Hepatocyte (in vitro differentiated cells): Measurements from ENCODE around the gene EIF3K. TPM values are rescaled to one million over a fixed set of nuclear protein-coding genes. Genes with fewer than 3 reads are reported as not detected.

ENCODE experiments used
- DNase-seq: peaks from one replicate; pipeline ENCODE4 v3.0.0-alpha.2; 2016; ENCODE audit warnings: low spot score
- H2AFZ ChIP-seq: fragments of 200-600 bp; sonication (generic); 2 replicates; pipeline ENCODE4 v1.6.0; 2016; ENCODE audit warnings: antibody characterized with exemption, mild to moderate bottlenecking
- H3K27ac ChIP-seq: fragments of 200-600 bp; sonication (generic); 2 replicates; pipeline ENCODE4 v1.5.1; 2016; ENCODE audit warnings: mild to moderate bottlenecking
- H3K27me3 ChIP-seq: fragments of 200-600 bp; sonication (generic); 2 replicates; pipeline ENCODE4 v1.6.1; 2016
- H3K36me3 ChIP-seq: fragments of 200-600 bp; sonication (generic); replicated peaks from 2 replicates; pipeline ENCODE4 v1.5.1; 2016; ENCODE audit warnings: low read depth; ENCODE audit not compliant: insufficient read depth
- H3K4me1 ChIP-seq: fragments of 200-600 bp; sonication (generic); 2 replicates; pipeline ENCODE4 v1.5.1; 2016; ENCODE audit warnings: mild to moderate bottlenecking, moderate library complexity; ENCODE audit not compliant: insufficient read depth
- H3K4me2 ChIP-seq: fragments of 200-600 bp; sonication (generic); 2 replicates; pipeline ENCODE4 v1.6.0; 2016
- H3K4me3 ChIP-seq: fragments of 200-600 bp; sonication (generic); 2 replicates; pipeline ENCODE4 v1.5.1; 2016; ENCODE audit warnings: mild to moderate bottlenecking
- H3K79me2 ChIP-seq: fragments of 200-600 bp; sonication (generic); 2 replicates; pipeline ENCODE4 v1.6.0; 2017; ENCODE audit warnings: mild to moderate bottlenecking
- H3K9me2 ChIP-seq: fragments of 200-600 bp; sonication (generic); replicated peaks from 2 replicates; pipeline ENCODE4 v1.6.0; 2017; ENCODE audit warnings: mild to moderate bottlenecking; ENCODE audit not compliant: insufficient read depth
- H3K9me3 ChIP-seq: fragments of 200-600 bp; sonication (generic); 2 replicates; pipeline ENCODE4 v1.5.1; 2016; ENCODE audit warnings: low read depth, mild to moderate bottlenecking
- H4K20me1 ChIP-seq: fragments of 200-600 bp; sonication (generic); 2 replicates; pipeline ENCODE4 v1.6.0; 2016; ENCODE audit warnings: mild to moderate bottlenecking; ENCODE audit not compliant: insufficient read depth, poor library complexity, severe bottlenecking
- EZH2 ChIP-seq: fragments of 200-600 bp; sonication (generic); IDR thresholded peaks from 2 replicates; pipeline ENCODE4 v1.6.1; 2016; ENCODE audit warnings: antibody characterized with exemption, mild to moderate bottlenecking, borderline replicate concordance
- EZH2phosphoT487 ChIP-seq: fragments of 200-600 bp; sonication (generic); IDR thresholded peaks from one replicate; pipeline ENCODE4 v1.6.1; 2018; ENCODE audit warnings: antibody characterized with exemption, mild to moderate bottlenecking, low read depth, moderate library complexity; ENCODE audit not compliant: unreplicated experiment, severe bottlenecking
- WGBS: methylation state at CpG from one replicate; pipeline ENCODE4 v1.1.6; 2016; ENCODE audit warnings: low lambda C conversion rate; ENCODE audit errors: missing lambda C conversion rate; 5-methylcytosine and 5-hydroxymethylcytosine counted together
- polyA plus RNA-seq: library from polyadenylated mRNA; unstranded; fragments of >200 nt; fragmentation: Nextera tagmentation; extraction: Ambion mirVana; gene quantifications from 2 replicates; pipeline ENCODE4 v1.2.1, GENCODE V29; 2016
- total RNA-seq: library from RNA; depleted of rRNA; stranded (reverse); fragments of >200 nt; gene quantifications from 2 replicates; pipeline ENCODE4 v1.2.3, GENCODE V29; 2014
- TF ChIP-seq, protein P1 (sequence below): fragments of 200-600 bp; sonication (generic); IDR thresholded peaks from 2 replicates; pipeline ENCODE4 v1.5.1; 2016; ENCODE audit warnings: antibody characterized with exemption, mild to moderate bottlenecking; ENCODE audit not compliant: poor library complexity

The EIF3K gene
- total and polyA plus RNA-seq, 2 experiments from 2014 or later = 171 to 354 TPM

DNA sequence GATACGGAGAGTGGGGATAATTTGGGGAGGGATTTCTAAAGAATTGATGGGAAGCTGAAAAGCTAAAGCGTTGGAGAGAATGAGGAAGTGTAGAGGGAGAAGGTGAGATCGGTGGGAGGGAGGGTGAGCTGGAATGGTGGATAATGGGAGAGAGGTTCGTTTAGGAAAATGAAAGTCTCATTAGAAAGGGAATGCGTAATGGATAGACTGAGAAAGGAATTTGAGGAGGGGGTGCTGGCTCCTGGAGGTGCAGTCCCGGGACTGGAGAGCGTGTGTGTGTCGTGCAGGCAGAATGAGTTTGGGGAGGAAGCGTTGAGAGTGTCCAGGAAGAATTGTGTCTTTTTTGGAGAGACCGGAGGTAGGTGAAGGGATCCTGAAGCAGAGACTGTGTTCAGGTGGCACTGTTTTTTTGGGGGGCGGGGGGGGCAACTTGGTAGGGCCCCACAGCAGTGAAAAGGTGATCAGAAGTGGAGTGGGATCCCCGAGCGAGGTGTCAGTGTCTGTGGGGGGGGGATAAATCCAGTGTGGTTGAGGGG, 29.8 kb downstream of the EIF3K start:
- peaks cover 28% of the 10 kb centered on the region for H4K20me1 ChIP-seq
- H2AFZ ChIP-seq = no peak overlapping the region
- peaks cover 58% of the 10 kb centered on the region for H3K79me2 ChIP-seq
- H3K4me1 ChIP-seq = peaks cover 30% of the 10 kb centered on the region
- no peaks in the 10 kb centered on the region for H3K9me3 ChIP-seq
- TF ChIP-seq, protein P1, sequence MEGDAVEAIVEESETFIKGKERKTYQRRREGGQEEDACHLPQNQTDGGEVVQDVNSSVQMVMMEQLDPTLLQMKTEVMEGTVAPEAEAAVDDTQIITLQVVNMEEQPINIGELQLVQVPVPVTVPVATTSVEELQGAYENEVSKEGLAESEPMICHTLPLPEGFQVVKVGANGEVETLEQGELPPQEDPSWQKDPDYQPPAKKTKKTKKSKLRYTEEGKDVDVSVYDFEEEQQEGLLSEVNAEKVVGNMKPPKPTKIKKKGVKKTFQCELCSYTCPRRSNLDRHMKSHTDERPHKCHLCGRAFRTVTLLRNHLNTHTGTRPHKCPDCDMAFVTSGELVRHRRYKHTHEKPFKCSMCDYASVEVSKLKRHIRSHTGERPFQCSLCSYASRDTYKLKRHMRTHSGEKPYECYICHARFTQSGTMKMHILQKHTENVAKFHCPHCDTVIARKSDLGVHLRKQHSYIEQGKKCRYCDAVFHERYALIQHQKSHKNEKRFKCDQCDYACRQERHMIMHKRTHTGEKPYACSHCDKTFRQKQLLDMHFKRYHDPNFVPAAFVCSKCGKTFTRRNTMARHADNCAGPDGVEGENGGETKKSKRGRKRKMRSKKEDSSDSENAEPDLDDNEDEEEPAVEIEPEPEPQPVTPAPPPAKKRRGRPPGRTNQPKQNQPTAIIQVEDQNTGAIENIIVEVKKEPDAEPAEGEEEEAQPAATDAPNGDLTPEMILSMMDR = no peak
- TF ChIP-seq EZH2 = no peak
- TF ChIP-seq EZH2phosphoT487 = no peak
- no peaks in the 10 kb centered on the region for H3K27me3 ChIP-seq
- under 1% methylated on average over 10 of the region's 13 CpGs for WGBS
- peak overlapping the region; percentile 88 for H3K4me2 ChIP-seq
- H3K27ac ChIP-seq = peak overlapping the region; percentile 85
- H3K9me2 ChIP-seq = no peaks in the 10 kb centered on the region
- H3K4me3 ChIP-seq = peak overlapping the region; percentile 91
- no peaks in the 10 kb centered on the region for H3K36me3 ChIP-seq
- peak; percentile 16 for DNase-seq

DNA sequence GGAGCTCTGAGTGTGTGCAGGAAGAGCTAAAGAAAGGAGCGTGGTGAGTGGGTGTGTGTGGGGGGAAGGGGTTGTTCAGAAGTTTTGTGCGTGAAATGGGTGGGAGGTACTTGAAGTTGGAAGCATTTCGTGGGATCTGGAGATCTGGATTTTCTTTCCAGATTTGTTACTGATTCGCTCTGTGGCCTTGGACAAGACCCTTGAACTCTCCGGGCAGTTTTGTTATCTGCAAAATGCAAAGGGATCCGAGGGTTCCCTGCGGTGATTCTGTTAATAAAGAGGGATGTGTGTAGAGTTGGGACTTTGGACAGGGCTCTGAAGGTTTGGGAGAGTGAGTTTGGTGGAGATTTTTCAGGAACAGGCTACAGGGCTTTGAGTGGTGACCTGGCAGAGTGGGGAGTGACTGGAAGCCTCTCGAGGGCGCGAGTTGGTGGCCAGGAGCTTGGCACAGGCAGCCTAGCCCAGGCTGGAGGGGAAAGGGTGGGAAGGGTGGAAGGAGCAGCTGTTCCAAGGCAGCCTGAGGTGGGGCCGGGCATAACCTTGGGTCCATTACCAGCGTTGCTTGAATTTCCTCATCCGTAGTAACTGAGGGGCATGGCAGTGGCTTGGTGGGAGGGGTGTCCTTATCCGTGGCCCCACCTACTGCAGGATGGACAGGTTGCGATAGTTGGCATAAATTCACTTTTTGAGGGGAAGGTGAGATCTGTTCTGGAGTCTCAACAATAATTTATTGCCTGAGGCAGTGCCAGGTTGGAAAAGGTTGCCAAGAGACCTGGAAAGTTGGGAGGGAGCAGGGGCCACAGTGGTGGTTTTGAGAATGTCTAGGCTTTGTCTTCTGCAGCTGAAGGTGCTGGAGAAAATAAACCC, 30.6 kb downstream of the EIF3K start:
- H3K9me3 ChIP-seq = no peaks in the 10 kb centered on the region
- no peak for TF ChIP-seq EZH2
- TF ChIP-seq, protein P1 = no peak
- TF ChIP-seq EZH2phosphoT487 = no peak
- H3K27me3 ChIP-seq = no peaks in the 10 kb centered on the region
- H2AFZ ChIP-seq = no peak overlapping the region
- peak overlapping the region; percentile 85 for H3K27ac ChIP-seq
- peak; percentile 54 for DNase-seq
- peak overlapping the region; percentile 91 for H3K4me3 ChIP-seq
- 15% methylated on average over 15 of the region's 15 CpGs for WGBS
- no peaks in the 10 kb centered on the region for H3K9me2 ChIP-seq
- H3K4me2 ChIP-seq = peak overlapping the region; percentile 88
- H4K20me1 ChIP-seq = peaks cover 35% of the 10 kb centered on the region
- no peaks in the 10 kb centered on the region for H3K36me3 ChIP-seq
- peaks cover 64% of the 10 kb centered on the region for H3K79me2 ChIP-seq
- peaks cover 37% of the 10 kb centered on the region for H3K4me1 ChIP-seq

DNA sequence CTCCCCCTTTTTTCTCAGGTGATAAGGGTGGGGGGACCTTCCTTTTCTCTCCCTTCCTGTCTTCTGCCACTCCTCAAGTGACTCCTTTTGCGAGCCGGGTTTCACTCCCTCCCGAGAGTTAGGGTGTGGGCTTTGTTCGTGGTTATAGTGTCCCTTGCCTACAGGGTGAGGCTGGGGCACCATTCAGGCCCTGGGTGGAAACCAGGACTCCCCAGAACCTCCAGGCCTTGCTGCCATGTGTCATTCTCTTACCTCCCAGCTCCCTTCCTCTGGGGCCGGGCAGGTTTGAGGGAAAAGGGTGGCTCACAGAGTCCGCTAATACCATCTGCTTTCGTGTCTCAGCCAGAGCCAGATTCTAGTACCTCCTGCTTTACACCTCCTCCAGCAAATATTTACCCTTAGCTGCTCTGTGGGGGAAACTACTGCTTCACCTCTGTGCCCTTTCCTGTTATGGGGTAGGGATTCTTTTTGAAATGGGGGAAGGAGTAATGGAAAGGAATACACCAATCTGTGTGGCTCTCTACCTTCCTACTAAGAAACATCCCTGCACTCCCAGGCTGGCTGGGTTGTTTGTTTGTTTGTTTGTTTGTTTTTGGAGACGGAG, 31.3 kb downstream of the EIF3K start:
- TF ChIP-seq EZH2phosphoT487 (no peak), EZH2 (no peak)
- TF ChIP-seq, protein P1 = no peak
- Histone ChIP-seq H3K27me3 (no peaks in the 10 kb centered on the region), H2AFZ (no peak overlapping the region), H3K4me1 (peaks cover 45% of the 10 kb centered on the region), H3K9me2 (no peaks in the 10 kb centered on the region), H3K9me3 (no peaks in the 10 kb centered on the region), H3K4me3 (peak overlapping the region; percentile 91), H3K36me3 (no peaks in the 10 kb centered on the region), H3K4me2 (peak overlapping the region; percentile 88), H3K79me2 (peaks cover 71% of the 10 kb centered on the region), H3K27ac (peak overlapping the region; percentile 85), H4K20me1 (peaks cover 42% of the 10 kb centered on the region)
- peak; percentile 54 for DNase-seq
- 24% methylated on average over 8 of the region's 8 CpGs for WGBS
